HUDEP-2 (cell line): Measurements from ENCODE around the gene PTPN11.

ENCODE experiments used
- DNase-seq, 76 experiments: peaks; one replicate each; lab custom pipeline; 2025; ENCODE audit not compliant: unreplicated experiment in 76 of 76; lab: John Stamatoyannopoulos, UW

The PTPN11 gene

DNA sequence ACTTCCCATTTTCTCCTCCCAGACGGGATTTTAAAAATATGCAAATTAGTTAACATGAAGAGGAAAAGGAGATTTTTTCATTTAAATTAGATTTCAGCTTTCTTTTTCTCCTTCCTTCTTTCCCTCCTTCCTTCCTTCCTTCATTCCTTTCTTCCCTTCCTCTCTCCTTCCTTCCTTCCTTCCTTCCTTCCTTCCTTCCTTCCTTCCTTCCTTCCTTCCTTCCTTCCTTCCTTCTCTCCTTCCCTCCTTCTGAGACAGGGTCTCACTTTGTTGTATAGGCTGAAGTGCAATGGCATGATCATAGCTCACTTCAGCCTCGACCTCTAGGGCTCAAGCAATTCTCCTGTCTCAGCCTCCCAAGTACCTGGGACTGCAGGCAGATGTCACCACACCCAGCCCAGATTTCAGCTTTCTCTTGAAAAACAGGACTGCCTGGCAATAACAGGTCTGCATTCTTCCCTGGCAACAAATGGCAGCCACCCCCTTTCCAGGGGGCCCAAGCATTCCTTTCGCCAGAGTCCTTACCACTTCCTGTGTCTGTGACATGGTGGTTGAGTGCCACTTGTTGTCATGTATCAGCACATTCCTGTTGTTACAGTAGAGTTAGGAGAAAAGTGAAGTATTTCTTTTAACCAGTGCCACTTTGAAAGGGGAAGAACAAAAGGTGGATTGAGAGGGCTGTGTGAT is 119.1 kb downstream of the PTPN11 start:
- DNase-seq, result no peak

DNA sequence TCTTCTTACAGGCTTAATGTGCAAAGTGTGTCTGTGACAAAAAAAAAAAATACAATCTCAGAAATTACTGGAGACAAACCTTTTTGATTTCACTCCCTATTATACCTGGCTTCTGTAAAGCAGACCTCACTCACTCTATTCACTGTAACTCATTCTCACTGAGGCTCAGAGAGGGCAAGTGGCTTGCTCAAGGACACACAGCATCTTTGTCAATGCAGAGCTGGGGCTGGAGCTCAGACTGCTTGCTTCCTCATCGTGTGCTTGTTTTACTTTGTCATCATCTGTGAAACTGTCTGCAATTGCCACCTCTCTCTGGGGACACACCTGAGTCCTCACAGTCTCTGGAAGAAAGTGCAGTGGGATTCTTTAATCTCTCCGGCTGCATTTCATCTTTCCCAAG is 120.0 kb downstream of the PTPN11 start:
- no peak for DNase-seq

- no peak for DNase-seq
Observed at GRCh38 chr12:112539221-112539620, 120.5 kb downstream of the PTPN11 start.

DNA sequence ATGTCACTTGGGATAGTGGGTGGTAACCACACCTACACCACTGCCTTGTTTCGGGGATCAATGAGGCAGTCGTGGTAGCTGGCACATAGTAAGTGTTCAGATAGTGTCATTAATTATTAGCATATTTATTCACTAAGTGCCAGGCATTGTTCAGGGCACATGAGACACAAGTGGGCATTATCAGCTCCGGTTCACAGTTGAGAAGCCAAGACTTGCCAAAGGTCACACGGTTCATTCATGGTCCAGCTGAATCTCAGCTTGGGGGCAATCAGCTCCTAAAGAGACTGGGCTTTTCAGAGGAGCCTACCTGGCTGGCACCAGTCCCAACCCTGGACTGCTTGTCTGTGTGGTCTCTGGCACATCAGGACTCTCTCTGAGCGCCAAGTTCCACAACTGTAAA is 121.3 kb downstream of the PTPN11 start:
- DNase-seq, result no peak

DNA sequence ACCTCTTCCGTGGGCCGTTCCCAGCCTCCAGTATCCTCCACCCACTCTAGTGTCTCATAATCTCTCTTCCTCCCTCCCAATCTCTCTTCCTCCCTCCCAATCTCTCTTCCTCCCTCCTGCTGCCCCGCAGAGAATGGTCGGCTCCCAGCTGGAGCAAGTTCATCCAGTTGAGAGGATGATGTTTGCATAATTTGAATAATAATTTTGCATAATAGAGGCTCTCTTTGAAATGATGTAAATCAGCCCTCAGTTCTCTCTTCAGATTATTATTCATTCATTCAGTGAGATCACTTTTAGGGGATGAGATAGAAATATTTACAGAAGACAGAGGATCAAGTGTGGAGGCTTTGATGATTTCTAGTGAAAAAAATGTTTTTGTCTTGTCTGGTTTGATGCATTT is 125.0 kb downstream of the PTPN11 start:
- DNase-seq, result no peak

DNA sequence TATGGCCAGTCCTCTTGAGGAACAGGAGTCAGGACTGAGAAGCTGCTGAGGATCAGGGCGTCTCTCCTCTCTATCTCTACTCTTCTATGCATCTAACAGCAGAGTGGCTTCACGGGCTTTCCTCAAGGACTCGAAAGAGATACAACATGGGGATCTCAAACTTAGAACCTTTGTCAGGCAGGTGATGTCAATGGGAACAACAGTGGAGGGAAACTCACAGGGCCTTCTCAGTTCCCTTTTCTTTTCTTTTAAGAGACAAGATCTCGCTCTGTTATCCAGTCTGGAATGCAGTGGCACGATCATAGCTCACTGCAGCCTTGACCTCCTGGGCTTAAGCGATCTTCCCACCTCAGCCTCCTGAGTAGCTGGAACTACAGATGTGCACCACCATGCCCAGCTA is 127.6 kb downstream of the PTPN11 start:
- no peak for DNase-seq

DNA sequence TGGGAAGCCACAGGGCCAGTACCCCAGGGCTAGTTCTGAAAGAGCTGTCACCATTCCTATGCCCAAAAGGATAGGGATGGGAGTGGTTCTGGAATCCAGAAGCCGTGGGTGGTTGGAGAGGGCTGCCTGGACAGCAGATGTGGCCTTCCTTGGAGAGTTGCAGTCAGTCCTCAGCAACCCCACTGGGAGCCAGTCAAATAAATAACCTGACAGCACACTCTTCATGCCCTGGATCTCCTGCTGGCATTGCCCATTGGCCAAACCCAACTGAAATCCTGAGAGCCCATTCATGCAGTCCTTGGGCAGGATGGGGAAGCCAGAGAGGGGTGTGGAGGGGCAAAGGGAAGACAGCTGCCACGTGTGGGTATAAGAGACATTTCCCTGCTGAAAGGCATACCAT is 128.2 kb downstream of the PTPN11 start:
- DNase-seq, result no peak

GRCh38 chr12:112549031-112549430 is 130.3 kb downstream of the PTPN11 start:
- no peak for DNase-seq

DNA sequence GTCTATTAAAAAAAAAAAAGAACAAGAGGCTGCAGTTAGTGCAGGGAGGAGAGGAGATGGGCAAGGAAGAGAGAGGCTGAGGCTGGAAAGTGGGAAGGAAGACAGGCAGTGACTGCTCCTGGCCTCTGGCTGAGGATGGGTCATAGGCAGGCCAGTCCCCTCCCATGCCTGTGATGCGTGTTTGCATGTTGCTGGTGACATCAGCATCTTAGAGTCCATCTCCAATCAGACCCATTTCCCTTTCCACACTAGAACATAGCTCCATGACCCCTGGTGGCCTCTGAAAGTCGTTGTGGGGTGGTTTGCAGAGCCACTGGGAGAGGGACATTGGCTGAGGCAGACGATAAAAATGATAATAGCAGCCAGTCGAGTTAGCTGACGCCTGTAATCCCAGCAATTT is 132.9 kb downstream of the PTPN11 start:
- DNase-seq, result no peak

DNA sequence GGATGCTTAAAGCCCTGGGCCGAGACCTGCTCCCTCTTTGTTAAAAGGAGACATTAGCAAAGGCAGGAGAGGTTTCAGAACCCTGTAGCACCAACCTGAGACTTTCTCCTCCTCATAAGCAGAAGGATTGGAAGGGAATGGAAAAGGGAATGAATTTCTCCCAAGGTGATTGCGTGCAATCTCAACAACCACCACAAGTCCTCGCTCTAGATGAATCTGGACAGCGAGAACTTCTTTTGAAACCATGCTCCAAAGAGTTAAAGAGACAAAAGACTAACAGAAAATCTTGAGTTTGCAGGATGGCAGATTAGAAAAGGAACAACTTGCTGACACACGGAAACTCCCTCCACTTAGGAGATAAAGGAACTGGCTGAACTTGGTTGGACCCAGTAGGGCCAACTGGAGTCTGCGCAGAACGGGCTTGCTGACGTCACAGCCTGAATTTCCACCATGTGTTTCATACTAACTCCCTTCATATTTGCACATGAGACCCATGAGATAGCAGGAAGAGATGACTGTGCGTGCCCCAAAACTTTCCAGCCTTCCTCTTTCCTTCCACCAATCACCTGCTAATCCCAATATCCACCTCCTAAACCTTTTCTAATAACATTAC is 137.0 kb downstream of the PTPN11 start:
- DNase-seq, result no peak

DNA sequence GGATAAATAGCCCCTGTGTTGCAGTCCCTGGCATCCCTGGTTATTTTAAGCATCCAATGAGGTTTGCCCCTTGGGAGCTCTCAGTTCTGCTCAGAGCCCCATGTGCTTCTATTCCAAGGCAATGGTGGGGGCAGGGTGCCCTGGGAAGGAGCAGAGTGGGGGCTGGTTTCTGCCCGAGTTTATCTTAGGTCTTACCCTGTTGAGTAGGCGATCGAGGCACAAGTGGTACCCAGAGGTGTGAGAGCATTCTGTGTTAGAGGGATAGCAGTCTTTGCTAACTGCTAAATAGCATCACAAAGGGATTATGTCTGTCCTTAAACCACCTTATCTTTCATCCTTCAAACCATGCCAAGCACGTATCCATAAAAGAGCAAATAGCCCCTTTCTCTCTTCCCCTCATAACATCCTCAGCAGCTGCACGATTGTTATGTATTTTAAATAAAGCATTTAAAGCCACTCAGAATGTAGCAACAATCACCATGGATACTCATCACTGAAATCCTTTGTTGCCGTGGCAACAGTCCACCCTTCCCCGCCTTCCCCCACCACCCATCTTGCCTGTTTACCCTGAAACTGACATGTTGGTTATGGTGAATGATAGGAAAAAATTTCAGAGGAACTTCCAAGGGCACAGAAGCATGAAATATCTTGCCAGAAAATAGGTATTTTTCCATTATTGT is 139.3 kb downstream of the PTPN11 start:
- DNase-seq, result no peak
